Neural crest cell (in vitro differentiated cells): ENCODE results near the gene SEPTIN1. TPM values are rescaled to one million over a fixed set of nuclear protein-coding genes. Genes with fewer than 3 reads are reported as not detected.
A peak's percentile ranks its signal among the peaks of the same experiment; 100 is the strongest.

ENCODE experiments used
- DNase-seq: peaks from one replicate; pipeline ENCODE4 v3.0.0; 2021; ENCODE audit warnings: low read depth, mixed read lengths, low spot score
- H3K27ac Mint-ChIP-seq: one replicate; pipeline ENCODE4 v1.8.0; 2021; ENCODE audit warnings: mild to moderate bottlenecking, mixed read lengths; ENCODE audit not compliant: unreplicated experiment
- H3K27me3 Mint-ChIP-seq: 2 replicates; pipeline ENCODE4 v1.8.0; 2021; ENCODE audit warnings: low read depth, mild to moderate bottlenecking, mixed read lengths
- H3K36me3 Mint-ChIP-seq: 2 replicates; pipeline ENCODE4 v1.8.0; 2021; ENCODE audit warnings: low read depth, mild to moderate bottlenecking, mixed read lengths
- H3K4me1 Mint-ChIP-seq: 2 replicates; pipeline ENCODE4 v1.8.0; 2021; ENCODE audit warnings: mixed read lengths
- H3K4me3 Mint-ChIP-seq: one replicate; pipeline ENCODE4 v1.8.0; 2021; ENCODE audit warnings: mild to moderate bottlenecking, mixed read lengths
- H3K9me3 Mint-ChIP-seq: 2 replicates; pipeline ENCODE4 v1.8.0; 2021; ENCODE audit warnings: mixed read lengths
- CTCF ChIP-seq: fragments of 200-600 bp; sonication (generic); conservative IDR thresholded peaks from 2 replicates; pipeline ENCODE4 v1.5.0; 2021; ENCODE audit warnings: antibody characterized with exemption, mild to moderate bottlenecking
- total RNA-seq: library from RNA; stranded (reverse); gene quantifications from 2 replicates; pipeline ENCODE4 v1.2.1, GENCODE V29; 2021

SEPTIN1 gene
- total RNA-seq, 1 donor from 2014 or later, result 2.3 TPM

- H3K27ac Mint-ChIP-seq, result peak within 1 kb of the TSS; percentile 100
- H3K36me3 Mint-ChIP-seq, result peaks cover 6% of the 10 kb centered on the region
- H3K27me3 Mint-ChIP-seq, result no peaks in the 10 kb centered on the region
- H3K4me3 Mint-ChIP-seq, result peak within 1 kb of the TSS; percentile 98
- H3K4me1 Mint-ChIP-seq, result peaks cover 22% of the 10 kb centered on the region
- peak; percentile 84 for DNase-seq
- TF ChIP-seq CTCF, result no peak
- no peaks in the 10 kb centered on the region for H3K9me3 Mint-ChIP-seq
Observed at GRCh38 chr16:30355144-30355953, 27.0 kb downstream of the SEPTIN1 start, which contains the start of gene CD2BP2. Gene CD2BP2, minus strand, starts transcription at chr16:30355308. Its CDS starts 627 bp downstream, at chr16:30354681.

- TF ChIP-seq CTCF, result no peak
- Mint-ChIP-seq H3K27me3 (no peaks in the 10 kb centered on the region), H3K27ac (peak overlapping the region; percentile 100), H3K36me3 (peaks cover 6% of the 10 kb centered on the region), H3K9me3 (no peaks in the 10 kb centered on the region), H3K4me3 (peak overlapping the region; percentile 98), H3K4me1 (peaks cover 22% of the 10 kb centered on the region)
- DNase-seq, result no peak
Observed at GRCh38 chr16:30354423-30355143, 27.8 kb downstream of the SEPTIN1 start.

GRCh38 chr16:30353438-30354129 lies 28.8 kb downstream of the SEPTIN1 start:
- Mint-ChIP-seq H3K36me3 (peaks cover 6% of the 10 kb centered on the region), H3K27ac (no peak overlapping the region), H3K4me3 (peak overlapping the region; percentile 98), H3K9me3 (no peaks in the 10 kb centered on the region), H3K4me1 (peaks cover 22% of the 10 kb centered on the region), H3K27me3 (no peaks in the 10 kb centered on the region)
- no peak for DNase-seq
- TF ChIP-seq CTCF, result no peak

GRCh38 chr16:30352488-30353401 lies 29.6 kb downstream of the SEPTIN1 start:
- Mint-ChIP-seq H3K4me3 (peak overlapping the region; percentile 85), H3K9me3 (no peaks in the 10 kb centered on the region), H3K27ac (peak overlapping the region; percentile 50), H3K27me3 (no peaks in the 10 kb centered on the region), H3K4me1 (peaks cover 22% of the 10 kb centered on the region), H3K36me3 (peaks cover 6% of the 10 kb centered on the region)
- TF ChIP-seq CTCF, result peak; percentile 46
- no peak for DNase-seq
